ENCODE results near the gene HIP1. TPM values are rescaled to one million over a fixed set of nuclear protein-coding genes. Genes with fewer than 3 reads are reported as not detected.
"Not testable (repeated sequence)": the region's sequence is repeated elsewhere in the genome, so short reads cannot be mapped to it uniquely, and the experiment has no call there.

HIP1 gene
- 1.5 and 1.9 TPM in 2 replicates for total RNA-seq

DNA sequence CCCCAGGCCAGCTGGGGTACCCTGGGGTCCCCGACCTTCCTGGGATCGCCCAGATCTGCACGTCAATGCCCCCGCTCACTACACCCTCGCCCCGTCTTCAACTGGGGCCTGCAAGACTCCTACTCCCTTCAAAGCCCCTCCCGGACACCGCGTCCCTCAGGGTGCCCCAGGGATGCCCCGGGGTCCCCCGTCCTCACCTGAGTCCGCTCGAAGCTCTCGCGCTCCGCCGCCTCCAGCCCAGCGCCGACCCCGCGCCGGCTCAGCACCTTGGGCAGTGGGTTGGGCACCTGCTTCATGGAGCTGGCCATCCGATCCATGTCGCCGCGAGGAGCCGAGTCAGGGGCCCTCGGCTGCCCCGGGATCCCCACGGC is at the start of gene HIP1:
TSS of gene HIP1 (minus strand) at position 338 of the 371 bp plus-strand sequence. CDS start at position 317, 21 bp downstream.
- intact Hi-C loops (cut with micrococcal nuclease) = loop anchor here (1.0 to 5.0 kb wide), 8 partner anchors 140 to 579 kb away; partner anchors contain the start of genes MDH2, STYXL1 and TMEM120A

DNA sequence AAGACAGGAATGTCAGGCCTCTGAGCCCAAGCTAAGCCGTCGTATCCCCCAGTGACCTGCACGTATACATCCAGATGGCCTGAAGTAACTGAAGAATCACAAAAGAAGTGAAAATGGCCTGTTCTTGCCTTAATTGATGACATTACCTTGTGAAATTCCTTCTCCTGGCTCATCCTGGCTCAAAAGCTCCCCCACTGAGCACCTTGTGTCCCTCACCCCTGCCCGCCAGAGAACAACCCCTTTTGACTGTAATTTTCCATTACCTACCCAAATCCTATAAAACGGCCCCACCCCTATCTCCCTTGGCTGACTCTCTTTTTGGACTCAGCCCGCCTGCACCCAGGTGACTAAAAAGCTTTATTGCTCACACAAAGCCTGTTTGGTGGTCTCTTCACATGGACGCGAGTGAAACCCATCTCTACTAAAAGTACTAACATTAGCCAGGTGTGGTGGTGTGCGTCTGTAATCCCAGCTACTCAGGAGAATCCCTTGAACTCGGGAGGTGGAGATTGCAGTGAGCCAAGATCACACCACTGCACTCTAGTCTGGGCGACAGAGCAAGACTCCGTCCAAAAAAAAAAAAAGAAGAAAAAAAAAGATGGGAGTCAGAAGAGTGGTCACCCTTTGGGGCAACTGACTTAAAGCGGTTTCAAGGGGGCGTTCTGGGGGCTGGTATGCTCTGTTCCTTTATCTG is 49.6 kb upstream of the HIP1 start:
- intact Hi-C loops (cut with micrococcal nuclease) = not testable (repeated sequence)

DNA sequence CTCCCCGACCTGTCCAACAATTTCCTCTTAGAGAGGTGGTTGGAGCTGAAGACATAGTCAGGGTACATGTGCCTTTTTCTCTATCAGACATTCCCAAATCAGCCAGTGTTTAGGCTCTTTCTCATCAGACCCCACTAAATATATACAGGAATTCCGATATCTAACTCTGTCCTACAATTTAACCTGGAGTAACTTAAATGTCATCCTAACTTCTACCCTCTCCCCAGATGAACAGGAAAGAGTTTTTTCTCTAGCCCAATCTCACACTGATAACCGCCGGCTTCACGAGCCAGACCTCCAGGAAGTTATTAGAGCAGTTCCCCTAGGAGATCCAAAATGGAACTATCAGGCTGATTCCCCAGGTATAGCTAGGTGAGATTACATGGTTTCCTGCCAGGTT is 44.3 kb upstream of the HIP1 start:
- intact Hi-C loops (cut with micrococcal nuclease) = not testable (repeated sequence)

DNA sequence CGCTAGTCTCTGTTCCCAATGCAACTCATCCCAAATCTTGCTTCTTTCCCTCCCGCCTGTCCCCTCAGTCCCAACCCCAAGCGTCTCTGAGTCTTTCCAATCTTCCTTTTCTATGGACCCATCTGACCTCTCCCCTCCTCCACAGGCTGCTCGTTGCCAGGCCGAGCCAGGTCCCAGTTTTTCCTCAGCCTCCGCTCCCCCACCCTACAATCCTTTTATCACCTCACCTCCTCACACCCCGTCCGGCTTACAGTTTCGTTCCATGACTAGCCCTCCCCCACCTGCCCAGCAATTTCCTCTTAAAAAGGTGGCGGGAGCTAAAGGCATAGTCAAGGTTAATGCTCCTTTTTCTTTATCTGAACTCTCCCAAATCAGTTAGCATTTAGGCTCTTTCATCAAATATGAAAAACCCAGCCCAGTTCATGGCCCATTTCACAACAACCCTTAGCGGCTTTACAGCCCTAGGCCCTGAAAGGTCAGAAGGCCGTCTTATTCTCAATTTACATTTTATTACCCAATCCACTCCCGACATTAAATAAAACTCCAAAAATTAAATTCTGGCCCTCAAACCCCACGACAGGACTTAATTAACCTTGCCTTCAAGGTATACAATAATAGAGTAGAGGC is 42.0 kb upstream of the HIP1 start:
- intact Hi-C loops (cut with micrococcal nuclease) = not testable (repeated sequence)

DNA sequence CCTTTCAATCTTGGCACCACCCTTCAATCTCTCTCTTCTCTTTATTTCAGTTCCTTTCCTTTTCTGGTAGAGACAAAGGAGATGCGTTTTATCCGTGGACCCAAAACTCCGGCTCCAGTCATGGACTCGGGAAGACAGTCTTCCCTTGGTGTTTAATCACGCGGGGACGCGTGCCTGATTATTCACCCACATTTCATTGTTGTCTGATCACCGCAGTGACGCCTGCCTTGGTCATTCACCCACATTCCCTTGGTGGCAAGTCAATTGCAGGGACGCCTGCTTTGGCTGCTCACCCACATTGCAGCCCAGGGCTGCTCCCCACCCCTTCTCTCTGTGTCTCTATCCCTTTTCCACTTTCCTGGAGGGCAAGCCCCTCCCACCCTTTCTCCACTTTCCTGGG is 40.8 kb upstream of the HIP1 start:
- intact Hi-C loops (cut with micrococcal nuclease) = not testable (repeated sequence)

DNA sequence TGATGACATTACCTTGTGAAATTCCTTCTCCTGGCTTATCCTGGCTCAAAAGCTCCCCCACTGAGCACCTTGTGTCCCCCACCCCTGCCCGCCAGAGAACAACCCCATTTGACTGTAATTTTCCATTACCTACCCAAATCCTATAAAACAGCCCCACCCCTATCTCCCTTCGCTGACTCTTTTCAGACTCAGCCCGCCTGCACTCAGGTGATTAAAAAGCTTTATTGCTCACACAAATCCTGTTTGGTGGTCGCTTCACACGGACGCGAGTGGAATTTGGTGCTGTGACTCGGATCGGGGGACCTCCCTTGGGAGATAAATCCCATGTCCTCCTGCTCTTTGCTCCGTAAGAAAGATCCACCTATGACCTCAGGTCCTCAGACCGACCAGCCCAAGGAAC is 40.3 kb upstream of the HIP1 start:
- intact Hi-C loops (cut with micrococcal nuclease) = not testable (repeated sequence)

DNA sequence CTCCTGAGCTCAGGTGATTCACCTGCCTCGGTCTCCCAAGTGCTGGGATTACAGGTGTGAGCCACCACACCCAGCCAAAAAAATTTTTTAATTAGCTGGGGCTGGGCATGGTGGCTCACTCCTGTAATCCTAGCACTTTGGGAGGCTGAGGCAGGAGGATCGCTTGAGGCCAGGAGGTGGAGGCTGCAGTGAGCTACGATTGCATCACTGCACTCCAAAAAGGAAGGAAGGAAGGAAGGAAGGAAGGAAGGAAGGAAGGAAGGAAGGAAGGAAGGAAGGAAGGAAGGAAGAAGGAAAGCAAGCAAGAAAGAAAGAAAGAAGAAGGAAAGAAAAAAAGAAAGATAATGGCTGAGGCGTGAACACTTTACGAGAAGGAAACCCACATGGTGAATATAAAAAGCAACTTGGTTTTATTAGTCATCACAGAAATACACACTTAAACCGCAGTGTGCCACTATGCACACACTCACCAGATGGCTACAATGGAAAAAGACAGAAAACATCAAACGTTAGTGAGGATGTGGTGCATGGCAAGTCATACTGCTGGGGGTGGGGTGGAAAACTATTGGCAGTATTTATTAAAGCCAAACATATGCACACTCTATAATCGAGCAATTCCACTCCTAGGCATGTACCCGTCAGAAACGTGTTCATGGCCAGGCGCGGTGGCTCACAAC is 37.7 kb upstream of the HIP1 start:
- intact Hi-C loops (cut with micrococcal nuclease) = no loop called here

DNA sequence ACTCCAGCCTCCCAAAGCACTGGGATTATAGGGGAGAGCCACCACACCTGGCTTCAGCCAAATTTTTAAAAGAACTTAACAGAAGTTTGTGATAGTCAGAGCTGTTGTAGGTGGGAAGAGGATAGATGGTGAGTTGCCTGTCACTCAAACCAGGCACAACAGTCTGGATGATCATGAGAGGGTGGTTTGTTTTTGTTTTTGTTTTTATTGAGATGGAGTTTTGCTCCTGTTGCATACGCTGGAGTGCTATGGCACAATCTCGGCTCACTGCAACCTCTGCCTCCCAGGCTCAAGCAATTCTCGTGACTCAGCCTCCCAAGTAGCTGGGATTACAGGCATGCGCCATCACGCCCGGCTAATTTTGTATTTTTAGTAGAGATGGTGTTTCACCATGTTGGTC is 35.2 kb upstream of the HIP1 start:
- intact Hi-C loops (cut with micrococcal nuclease) = not testable (repeated sequence)

DNA sequence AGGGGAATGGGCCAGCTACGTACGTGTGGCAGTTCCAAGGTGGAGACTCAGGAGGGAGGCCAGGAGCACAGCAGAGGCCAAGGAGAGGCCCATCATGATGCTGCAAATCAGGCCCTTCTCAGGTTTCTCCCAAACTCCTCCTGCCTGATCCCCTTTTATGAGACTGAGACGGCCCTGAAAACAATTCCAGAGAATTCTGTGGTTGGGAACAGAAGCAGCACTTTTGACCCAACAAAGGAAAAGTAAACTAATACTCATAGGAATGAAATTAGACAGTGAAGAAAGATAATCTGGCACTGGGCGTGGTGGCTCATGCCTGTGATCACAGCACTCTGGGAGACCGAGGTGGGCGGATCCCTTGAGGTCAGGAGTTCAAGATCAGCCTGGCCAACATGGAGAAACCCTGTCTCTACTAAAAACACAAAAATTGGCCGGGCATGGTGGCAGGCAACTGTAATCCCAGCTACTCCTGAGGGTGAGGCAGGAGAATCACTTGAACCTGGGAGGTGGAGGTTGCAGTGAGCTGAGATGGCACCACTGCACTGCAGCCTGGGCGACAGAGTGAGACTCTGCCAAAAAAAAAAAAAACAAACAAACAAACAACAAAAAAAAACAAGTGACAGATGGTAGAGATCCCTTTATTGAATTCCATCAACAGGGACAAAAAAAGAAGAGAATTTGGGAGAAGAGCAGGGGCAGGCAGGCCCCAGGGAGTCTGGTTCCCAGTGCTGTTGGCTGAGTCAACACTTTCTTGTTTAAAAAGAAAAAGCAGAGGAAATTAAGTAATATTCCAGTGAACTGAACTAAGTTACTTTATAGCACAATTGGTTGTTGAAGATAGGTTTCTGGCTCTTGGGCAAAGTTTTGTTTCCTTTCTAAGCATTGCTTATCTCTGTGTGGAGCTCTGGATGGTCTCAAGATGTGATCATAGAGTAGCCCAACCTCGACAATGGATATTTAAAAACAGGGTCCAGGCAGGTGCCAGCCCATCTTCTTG is 33.6 kb upstream of the HIP1 start, which contains the start of gene CCL26:
TSS of gene CCL26 (minus strand) at position 131 of the 997 bp plus-strand sequence. CDS start at position 96, 35 bp downstream.
- intact Hi-C loops (cut with micrococcal nuclease) = no loop called here

DNA sequence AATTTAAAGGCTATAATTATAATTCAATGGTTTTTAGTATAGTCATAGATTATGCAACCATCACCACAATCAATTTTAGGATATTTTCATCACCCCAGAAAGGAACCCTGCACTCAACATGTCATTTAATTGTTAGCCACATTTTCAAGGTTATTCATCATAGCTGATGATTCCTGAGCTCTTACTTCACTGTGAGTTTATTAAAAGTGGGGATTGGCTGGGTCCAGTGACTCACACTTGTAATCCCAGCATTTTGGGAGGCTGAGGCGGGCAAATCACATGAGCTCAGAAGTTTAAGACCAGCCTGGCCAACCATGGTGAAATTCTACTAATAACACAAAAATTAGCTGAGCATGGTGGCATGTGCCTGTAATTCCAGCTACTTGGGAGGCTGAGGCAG is 32.5 kb upstream of the HIP1 start:
- intact Hi-C loops (cut with micrococcal nuclease) = no loop called here

DNA sequence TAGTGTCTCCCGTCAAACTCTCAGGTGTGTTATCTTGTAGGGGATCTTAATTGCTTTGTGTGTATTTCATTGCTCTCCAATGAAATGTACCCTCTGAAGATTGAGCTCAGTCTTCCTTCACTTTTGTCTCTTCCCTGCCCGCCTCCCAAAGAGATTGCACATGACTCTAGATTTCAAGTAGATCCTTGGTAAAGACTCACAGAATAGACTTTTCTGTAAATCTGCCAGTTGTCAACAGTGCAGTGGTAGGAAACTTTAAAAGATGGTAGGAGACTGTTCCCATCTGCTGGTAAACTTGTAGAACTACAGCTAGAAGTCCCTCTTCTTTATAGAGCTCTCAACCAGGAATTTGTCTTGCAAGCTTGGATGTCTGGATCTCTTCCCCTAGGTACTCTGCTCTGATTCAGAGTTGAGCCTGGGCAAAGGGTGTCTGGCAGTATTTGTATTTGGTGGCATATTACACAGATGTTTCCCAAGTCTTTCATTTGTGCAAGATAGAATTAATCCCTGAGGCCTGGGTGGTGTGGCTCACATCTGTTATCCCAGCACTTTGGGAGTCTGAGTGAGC is 23.7 kb upstream of the HIP1 start:
- intact Hi-C loops (cut with micrococcal nuclease) = loop anchor here (1.0 kb wide), 1 partner anchor 234 kb away; no protein-coding TSS in a partner anchor

DNA sequence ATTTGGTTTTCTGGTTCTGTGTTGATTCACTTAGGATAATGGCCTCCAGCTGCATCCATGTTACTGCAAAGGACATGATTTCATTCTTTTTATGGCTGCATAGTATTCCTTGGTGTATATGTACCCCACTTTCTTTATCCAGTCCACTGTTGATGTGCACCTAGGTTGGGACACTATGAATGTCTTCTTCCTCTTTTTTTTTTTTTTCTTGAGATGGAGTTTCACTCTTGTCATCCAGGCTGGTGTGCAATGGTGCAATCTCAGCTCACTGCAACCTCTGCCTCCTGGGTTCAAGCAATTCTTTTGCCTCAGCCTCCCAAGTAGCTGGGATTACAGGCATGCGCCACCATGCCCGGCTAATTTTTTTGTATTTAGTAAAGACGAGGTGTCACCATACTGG is 23.1 kb upstream of the HIP1 start:
- intact Hi-C loops (cut with micrococcal nuclease) = loop anchor here (1.0 kb wide), 1 partner anchor 234 kb away; no protein-coding TSS in a partner anchor

DNA sequence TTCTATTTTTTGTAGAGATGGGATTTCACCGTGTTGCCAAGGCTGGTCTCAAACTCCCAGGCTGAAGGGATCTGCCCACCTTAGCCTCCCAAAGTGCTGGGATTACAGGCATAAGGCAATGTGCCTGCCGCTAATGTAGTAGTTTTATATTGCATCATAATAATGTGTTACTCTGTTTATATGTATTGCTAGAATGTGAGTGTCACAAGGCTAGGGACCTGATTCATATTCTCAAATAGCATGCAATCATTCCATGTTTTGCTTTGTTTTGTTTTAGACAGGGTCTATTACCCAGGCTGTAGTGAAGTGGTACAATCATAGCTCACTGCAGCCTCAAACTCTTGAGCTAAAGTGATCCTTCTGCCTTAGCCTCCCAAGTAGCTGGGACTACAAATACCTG is 19.8 kb upstream of the HIP1 start:
- intact Hi-C loops (cut with micrococcal nuclease) = no loop called here

DNA sequence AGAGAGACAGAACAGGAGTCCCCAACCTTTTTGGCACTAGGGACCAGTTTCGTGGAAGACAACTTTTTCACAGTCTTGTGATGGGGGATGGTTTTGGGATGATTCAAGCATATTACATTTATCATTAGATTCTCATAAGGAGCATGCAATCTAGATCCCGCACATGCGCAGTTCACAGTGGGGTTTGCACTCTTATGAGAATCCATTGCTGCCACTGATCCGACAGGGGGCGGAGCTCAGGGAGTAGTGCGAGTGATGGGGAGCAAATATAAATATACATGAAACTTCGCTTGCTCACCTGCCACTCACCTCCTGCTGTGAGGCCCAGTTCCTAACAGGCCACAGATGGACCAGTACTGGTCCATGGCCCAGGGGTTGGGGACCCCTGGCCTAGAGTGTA is 19.1 kb upstream of the HIP1 start:
- intact Hi-C loops (cut with micrococcal nuclease) = no loop called here

DNA sequence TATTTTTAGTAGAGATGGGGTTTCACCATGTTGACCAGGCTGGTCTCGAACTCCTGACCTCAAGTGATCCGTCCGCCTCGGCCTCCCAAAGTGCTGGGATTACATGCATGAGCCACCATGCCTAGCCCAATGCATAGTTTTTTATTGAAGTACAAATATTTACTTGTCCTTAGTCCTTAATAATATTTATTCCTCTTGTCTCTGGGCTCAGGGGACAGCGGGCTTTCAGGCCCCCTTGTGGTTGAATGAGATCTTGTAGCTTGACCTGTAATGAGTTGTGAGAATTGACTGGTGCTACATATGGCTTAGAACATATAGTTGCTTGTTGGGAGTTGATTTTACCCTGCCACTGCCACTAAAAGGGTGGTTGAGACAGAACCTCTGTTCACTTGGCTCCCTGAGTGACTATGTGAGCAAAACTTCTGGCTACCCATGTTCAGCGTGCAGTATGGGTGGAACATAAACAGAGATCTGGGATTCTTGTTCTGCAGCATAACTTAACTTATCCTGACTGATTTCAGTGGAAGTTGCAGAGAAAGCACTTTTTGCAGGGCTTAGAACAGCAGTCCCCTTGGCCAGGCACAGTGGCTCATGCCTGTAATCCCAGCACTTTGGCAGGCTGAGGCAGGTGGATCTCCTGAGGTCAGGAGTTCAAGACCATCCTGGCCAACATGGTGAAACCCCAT is 18.4 kb upstream of the HIP1 start:
- intact Hi-C loops (cut with micrococcal nuclease) = no loop called here

DNA sequence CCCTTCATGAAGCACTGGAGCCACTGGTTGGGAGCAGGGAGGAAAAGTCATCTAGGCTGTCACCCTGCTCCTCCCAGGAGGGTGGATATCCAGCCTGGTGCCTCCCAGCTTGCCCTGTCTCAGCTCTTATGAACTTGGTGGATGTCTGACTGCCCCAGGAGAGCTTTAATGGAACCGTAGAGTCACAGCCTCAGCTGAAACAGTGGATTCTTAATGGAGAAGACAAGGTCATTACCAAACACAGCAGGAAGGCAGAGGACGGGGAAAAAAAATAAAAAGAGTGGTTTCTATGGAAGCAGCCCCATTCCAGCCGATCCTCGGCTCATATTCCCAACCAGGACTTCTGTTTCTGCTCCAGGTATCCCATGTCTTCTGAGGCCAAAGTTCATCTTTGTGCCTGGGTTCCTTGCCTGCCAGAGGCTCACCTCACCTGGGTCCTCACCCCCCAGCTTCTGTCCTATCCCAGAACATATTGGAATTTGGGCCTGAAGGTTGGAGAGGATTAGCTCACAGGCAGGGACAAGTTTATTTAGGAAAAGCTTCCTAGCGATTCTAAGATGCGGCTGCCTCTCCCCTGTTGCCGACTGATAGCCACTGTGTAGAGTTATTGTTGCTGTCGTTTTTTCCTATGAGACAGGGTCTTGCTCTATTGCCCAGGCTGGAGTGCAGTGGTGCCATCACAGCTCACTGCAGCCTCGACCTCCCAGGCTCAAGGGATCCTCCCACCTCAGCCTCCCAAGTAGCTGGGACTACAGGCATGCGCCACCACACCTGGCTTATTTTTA is 17.7 kb upstream of the HIP1 start:
- intact Hi-C loops (cut with micrococcal nuclease) = no loop called here

DNA sequence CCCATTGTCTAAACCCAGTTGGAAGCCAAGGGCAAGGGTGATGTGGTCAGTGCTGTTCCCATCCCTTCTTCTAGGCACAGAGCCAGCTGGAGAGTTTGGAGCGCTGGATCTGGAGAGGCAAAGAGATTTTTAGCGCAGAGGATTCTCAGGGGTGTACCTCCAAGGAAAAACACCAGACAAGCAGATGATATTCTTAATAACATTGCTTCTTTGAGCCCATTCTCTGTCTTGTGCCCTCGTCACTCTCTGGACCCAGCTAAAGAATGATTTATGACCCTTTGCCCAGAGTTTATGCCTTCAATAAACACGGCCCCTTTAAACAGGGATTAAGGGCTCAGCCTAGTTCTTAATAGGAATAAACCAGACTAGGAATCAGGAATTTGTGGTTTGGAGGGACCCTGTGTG is 4.7 kb upstream of the HIP1 start:
- intact Hi-C loops (cut with micrococcal nuclease) = no loop called here

DNA sequence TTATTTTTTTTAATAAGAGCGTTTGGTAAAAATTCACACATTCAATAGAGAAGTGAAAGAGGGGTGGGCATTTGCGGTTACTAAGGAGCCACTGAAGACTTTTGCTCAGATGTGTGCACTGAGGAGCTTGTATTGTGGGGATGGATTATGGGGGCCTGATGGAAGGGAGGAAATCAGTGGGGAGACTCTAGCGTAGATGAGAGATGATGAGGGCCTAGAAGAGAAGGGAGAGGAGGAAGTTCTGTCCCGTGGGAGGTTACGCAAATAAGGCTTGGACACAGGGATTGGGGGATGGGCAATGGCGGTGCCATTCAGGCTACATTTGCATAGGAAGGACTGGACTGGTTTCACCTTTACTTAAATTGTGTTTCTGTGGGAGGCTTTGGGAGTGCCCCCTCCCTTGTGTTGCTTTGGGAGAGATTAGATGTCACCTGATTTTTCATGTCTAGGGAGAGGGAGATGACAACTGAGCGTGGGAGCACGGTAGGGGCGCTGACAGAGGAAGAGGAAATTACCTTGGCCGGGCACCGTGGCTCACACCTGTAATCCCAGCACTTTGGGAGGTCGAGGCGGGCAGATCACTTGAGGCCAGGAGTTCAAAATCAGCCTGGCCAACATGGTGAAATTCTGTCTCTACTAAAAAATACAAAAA is 2.2 kb upstream of the HIP1 start:
- intact Hi-C loops (cut with micrococcal nuclease) = no loop called here
